DND-41 (cell line): Measurements from ENCODE around the gene ATG16L2.

Experiments
- EZH2 ChIP-seq: IDR thresholded peaks from 3 replicates; pipeline ENCODE4 v1.6.1; 2012; ENCODE audit warnings: borderline replicate concordance, low read depth, mild to moderate bottlenecking, moderate library complexity, low read length, inconsistent platforms; ENCODE audit not compliant: severe bottlenecking
- TF ChIP-seq, protein P1 (sequence below): IDR thresholded peaks from 2 replicates; pipeline ENCODE4 v1.5.1; 2012; ENCODE audit warnings: borderline replicate concordance, low read length, moderate library complexity, mild to moderate bottlenecking; ENCODE audit not compliant: poor library complexity, severe bottlenecking; ENCODE audit errors: extremely low read depth

DNA sequence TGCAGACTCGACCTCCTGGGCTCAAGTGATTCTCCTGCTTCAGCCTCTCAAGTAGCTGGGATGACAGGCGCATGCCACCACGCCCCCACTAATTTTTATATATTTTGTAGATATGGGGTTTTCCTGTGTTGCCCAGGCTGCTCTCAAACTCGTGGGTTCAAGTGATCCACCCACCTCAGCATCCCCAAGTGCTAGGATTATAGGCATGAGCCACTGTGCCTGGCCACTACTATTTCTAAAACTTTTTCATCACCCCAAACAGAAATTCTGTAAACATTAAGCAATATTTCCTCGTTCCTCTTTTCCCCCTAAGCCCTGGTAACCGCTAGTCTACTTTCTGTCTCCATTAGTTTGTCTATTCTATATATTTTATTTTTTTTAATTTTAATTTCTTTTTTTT lies 9.0 kb upstream of the ATG16L2 start:
- TF ChIP-seq, protein P1, sequence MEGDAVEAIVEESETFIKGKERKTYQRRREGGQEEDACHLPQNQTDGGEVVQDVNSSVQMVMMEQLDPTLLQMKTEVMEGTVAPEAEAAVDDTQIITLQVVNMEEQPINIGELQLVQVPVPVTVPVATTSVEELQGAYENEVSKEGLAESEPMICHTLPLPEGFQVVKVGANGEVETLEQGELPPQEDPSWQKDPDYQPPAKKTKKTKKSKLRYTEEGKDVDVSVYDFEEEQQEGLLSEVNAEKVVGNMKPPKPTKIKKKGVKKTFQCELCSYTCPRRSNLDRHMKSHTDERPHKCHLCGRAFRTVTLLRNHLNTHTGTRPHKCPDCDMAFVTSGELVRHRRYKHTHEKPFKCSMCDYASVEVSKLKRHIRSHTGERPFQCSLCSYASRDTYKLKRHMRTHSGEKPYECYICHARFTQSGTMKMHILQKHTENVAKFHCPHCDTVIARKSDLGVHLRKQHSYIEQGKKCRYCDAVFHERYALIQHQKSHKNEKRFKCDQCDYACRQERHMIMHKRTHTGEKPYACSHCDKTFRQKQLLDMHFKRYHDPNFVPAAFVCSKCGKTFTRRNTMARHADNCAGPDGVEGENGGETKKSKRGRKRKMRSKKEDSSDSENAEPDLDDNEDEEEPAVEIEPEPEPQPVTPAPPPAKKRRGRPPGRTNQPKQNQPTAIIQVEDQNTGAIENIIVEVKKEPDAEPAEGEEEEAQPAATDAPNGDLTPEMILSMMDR, result no peak
- TF ChIP-seq EZH2, result no peak
